Measurements from ENCODE around the gene DCP2.
"Not testable (repeated sequence)": the region's sequence is repeated elsewhere in the genome, so short reads cannot be mapped to it uniquely, and the experiment has no call there.

The DCP2 gene

DNA sequence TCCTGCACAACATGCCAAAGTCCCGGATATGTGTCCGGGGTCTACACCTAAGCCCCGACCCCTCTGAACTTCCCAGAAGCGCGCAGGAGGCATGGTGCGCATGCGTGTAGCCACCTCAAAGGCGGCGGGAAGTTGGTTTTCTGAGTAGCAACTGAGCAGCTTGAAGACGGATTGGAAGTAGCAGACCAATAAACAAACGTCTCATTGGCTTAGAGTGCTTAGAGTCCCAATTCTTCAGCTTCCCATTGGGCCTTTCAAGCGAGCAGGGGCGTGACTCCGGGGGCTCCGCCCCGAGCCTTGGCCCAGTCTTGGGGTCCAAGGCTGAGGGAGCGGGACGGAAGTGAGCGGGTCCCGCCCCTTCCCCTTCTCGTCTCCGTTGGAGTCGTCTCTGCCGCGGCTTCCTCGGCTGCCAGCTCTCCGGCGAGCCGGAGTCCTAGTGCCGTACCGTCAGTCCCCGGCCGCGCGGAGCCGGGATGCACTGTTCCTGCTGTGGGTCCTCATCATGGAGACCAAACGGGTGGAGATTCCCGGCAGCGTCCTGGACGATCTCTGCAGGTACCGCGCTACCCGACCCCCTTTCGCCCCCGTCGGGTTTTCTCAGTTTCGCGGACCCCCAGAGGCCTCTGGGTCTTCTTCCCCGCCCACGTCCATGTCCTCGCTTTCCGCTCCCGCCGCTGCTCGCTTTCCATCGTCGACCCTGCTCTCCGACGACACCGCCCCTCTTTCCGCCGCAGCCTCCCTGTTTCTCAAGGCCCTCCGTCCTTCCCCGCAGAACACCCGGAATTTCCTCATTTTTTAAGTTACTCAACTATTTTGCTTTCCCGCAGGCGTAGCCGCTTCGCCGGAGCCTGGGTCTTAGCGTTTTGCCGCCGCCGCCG is at the start of gene DCP2:
Gene DCP2 (plus strand): TSS at position 367 of the 878 bp plus-strand sequence. CDS start 136 bp downstream, at position 503.
- peak; percentile 95 for DNase-seq (ENCODE audit: low spot score)

DNA sequence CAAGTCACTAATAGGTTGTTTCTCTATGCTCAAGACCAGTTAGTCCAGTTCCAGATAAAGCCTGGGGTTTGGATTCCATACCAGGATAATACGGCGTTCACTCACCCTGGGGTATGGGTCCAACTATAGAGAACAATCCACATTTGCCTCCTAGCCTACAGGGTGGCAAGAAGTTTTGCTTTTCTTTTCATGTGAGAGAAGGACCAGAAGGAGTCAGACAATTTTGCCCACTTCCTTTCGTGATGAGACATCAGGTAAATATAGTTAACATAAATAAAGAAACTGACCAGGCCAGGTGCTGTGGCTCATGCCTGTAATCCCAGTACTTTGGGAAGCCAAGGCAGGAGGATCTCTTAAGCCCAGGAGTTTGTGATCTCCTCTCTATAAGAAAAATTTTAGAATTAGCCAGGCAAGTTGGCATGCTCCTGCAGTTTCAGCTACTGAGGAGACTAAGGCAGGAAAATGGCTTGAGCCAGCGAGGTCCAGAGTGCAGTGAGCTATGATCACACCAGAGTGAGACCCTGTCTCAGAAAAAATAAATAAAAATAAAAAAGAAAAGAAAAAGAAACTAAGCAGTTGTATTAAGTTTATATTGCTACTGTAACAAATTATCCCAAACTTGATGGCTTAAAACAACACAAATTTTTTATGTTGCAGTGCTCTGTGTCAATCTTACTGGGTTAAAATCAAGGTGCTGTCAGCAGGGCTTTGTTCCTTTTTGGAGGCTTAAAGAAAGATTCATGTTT is 47.1 kb upstream of the DCP2 start:
- no peak for DNase-seq (ENCODE audit: low spot score)

DNA sequence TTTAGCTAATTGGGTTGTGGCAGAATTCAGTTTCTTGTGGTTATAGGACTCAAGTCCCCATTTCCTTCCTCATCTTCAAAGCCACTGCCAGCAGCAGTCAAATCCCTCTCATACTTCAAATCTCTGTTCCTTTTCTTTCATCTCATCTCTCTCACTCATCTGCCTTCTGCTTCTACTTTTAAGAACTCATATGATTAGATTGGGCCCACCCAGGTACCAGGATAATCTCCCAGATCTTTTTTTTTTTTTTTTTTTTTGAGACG is 46.6 kb upstream of the DCP2 start:
- DNase-seq (ENCODE audit: low spot score): no peak

DNA sequence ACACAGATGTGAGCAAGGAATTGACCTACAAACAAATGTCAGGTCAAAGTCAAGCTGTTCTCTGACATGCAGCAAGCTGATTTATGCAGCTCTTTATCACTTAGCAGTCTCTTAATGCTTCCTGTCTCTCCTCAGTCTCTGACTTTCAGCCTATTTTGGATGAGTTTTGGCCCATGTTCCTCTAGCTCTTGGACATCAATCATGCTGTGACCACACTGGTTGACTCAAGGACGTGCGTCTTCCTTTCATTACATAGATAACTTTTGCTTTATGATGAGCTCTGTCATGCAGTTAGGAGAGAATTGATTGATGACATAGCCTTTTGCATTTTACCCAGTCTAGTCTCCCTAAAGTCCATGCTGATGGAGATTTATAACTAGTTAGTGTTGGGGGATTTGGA is 45.1 kb upstream of the DCP2 start:
- DNase-seq (ENCODE audit: low spot score): no peak

DNA sequence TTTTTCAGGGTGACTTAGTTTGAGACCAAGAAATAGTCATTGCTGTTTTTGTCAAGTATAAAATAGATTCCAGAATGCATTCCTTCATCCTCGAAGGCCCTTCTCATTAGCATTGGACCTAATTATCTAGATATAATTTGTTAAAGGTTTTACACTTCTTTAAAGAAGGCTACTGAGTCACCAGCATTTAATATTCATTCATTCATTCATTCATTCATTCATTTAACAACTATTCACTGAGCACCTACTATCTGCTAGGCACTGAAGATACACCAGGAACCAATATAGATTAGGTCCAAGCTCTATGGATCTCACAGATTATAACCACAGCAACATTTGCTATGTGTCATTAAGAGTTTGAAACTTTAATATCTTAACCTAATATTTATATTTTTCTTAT is 43.5 kb upstream of the DCP2 start:
- no peak for DNase-seq (ENCODE audit: low spot score)

DNA sequence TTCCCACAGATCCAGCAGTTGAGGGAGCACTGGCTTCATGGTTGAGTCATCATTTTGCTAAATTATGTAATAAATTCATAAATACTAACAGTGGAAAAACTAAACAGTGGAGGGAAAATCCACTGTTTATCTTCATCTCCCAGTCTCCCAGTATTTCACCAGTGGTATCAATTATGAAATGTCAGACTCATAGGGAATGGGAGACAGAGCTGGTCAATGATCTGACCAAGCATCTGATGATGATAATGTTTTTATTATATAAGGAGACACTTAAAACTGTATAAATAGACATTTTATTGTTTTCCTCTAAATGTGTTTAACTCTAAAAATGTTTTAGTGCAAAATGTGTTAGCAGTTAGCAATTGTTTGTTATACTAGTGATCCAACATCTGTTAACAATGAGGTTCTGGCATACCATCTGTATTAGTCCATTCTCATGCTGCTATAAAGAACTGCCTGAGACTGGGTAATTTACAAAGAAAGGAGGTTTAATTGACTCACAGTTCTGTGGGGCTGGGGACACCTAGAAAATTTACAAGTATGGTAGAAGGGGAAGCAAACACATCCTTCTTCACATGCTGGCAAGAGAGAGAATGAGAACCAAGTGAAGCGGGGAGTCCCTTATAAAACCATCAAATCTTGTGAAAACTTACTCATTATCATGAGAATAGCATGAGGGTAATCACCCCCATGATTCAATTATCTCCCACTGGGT is 42.8 kb upstream of the DCP2 start:
- DNase-seq (ENCODE audit: low spot score): no peak

DNA sequence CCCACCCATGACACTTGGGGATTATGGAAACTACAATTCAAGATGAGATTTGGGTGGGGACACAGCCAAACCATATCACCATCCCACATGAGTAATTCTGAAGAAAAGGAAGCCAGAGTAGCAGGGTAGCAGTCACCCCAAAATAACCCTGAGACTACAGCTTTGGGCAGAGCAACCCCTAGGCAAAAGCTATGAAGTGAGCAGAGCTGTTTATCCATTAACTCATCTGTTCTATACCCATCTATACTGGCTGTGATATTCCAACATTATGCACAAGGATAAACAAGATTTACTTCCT is 42.3 kb upstream of the DCP2 start:
- no peak for DNase-seq (ENCODE audit: low spot score)

DNA sequence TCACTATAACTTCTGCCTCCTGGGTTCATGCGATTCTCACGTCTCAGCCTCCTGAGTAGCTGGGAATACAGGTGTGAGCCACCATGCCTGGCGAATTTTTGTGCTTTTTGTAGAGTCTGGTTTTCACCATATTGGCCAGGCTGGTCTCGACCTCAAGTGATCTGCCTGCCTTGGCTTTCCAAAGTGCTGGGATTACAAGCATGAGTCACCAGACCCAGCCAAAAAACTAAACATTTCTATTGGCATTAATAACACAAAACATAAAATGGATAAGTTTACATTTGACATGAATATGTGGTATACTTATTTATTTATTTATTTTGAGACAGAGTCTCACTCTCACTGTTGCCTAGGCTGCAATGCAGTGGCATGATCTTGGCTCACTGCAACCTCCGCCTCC is 40.9 kb upstream of the DCP2 start:
- DNase-seq (ENCODE audit: low spot score): no peak

DNA sequence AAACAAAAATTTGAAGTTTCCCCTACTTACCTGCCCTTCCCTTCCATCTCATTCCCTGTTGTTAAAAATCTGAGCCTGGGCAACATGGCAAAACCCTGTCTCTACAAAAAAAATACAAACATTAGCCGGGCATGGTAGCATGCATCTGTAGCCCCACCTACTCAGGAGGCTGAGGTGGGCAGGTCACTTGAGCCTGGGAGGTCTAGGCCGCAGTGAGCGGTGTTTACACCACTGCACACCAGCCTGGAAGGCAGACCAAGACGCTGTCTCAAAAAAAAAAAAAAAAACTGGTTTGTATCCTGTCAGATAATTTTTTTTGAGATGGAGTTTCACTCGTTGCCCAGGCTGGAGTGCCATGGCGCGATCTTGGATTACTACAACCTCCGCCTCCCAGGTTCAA is 38.3 kb upstream of the DCP2 start:
- no peak for DNase-seq (ENCODE audit: low spot score)

DNA sequence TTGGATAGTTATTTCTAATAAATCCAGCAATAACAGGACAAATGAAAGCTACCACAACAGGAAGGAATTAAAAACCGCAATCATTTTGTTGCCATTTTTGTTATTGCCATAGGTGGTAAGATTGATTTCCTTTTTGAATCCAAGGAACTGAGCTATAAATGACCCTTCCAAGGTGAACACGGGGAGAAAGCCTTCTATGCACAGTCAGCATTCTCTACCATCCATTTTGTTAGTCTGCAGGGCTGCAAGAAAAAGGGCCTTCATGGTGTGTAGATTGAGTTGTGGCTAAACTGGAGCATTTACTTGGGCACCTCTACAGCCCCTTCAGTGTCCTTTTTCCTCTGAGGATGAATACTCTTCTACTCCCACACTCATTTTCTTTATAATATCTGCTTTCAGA is 35.9 kb upstream of the DCP2 start:
- no peak for DNase-seq (ENCODE audit: low spot score)

DNA sequence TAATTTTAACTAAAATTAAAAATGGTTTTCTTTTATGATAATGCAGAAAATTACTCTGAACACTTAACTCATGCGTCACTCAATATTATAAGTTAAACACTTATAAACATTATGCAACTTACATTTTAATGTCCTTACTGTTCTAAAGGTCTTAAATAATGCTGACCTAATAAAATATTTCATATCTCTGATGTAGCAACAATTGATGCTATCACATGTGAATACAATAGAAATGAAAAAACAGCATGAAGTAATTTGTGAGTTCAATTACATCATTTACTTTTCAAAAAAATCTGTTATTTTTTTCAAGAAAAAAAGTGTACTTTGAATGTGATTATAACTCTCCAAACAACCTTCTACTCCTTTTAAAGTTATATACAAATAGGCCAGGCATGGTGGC is 28.1 kb upstream of the DCP2 start:
- no peak for DNase-seq (ENCODE audit: low spot score)

DNA sequence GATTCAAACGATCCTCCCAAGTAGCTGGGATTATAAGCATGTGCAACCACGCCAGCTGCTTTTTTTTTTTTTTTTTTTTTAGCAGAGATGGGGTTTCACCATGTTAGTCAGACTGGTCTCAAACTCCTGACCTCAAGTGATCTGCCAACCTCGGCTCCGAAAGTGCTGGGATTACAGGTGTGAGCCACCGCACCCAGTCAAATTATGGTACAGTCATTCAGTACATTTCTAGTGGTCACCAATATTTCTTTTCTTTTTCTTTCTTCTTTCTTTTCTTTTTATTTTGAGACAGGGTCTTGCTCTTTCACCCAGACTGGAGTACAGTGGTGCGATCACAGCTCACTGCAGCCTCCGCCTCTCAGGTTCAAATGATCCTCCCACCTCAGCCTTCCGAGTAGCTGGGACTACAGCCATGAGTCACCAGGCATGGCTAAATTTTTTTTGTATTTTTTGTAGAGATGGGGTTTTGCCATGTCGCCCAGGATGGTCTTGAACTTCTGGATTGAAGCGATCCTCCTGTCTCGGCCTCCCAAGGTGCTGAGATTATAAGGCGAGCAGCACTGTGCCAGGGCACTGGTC is 25.4 kb upstream of the DCP2 start:
- DNase-seq (ENCODE audit: low spot score): no peak

DNA sequence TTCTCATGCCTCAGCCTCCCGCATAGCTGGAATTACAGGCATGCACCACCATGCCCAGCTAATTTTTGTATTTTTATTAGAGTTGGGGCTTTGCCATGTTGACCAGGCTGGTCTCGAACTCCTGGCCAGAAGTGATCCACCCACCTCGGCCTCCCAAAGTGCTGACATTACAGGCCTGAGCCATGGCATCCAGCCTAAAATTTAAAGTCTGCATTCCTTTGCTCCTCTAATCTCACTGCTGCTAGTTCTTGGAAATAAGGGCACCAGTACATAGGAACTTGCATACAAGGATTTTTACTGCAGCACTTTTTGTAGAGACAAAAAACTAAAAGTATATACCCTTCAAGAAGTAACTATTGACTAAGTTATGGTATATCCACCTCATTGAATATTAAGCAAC is 20.0 kb upstream of the DCP2 start:
- no peak for DNase-seq (ENCODE audit: low spot score)

DNA sequence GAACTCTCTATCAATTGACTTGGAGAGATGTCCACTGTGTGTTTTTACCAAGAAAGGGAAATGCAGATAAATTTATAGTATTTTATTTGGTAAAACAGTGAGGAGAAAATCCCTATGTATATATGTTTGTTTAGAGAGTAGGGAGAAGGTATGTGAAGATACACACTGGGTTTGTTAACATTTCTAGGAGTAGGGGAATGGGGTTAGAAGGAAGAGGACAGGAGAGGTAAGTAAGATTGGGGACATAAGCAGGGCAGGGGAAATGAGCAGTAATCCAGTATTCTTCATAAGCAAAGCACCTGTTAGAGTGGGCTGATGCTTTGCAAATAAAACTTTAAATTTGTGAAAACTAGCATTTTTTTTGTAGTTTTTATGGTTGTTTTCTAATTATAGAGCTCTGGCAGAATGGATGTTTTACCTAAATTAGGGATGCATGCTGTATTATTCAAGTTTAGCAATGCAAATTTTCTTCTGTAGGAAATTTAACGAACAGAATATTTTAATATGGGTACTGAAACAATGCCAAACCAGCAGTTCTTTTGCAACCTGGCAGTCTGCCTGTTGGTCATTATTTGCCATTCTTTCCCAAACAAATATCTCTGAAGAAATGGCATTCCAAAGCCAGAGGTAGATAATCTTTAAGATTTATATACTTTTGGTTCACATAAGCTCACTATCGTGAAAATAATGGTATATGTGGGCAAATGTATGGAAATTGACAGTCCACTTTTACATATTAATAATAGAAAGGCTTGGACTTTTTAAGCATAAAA is 19.4 kb upstream of the DCP2 start:
- no peak for DNase-seq (ENCODE audit: low spot score)

DNA sequence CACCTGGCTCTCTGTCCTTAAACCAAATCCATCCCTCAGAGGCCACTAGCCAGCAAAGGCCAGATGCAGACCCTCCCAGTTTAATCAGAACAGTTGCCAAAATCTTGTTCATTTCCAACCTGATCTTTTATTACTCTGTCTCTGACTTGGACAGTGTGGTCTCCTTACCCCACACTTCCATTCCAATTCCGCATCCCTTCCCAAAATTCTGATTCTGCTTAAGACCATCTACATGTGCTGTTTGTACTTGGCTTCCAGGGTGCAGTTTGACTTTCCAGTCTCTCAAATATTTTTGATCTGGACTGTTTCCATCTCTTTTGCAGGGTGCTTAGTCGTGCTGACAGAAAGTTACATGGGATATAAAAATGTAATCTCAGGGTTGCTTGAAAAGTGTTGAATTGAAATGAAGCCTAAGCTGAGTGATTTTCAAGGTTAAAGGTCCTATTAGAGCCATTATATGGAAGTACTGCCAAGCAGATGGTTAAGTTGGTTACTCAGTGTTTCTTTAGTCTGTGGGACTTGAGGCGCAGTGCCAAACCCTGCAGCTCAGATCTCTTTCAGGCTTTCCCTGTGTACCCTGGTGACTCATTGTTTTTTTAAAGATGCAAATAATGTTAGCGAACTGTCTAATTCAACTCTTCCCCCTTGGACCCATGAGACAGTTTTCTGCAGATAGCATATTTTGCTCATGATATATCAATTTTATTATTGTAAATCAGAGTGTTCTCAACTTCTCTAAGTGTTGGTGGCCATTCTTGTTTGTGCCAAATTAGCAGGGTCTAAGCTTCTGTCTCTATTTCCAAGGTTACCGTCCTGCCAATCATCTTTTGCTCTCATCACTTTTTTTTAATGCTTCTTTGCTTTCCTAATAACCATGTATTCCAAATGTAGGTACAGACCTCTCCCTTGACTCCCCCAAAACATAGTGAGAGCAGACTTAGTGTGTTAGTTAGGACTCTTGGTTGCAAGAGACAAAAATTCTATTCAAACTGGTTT is 18.2 kb upstream of the DCP2 start:
- DNase-seq (ENCODE audit: low spot score): no peak

DNA sequence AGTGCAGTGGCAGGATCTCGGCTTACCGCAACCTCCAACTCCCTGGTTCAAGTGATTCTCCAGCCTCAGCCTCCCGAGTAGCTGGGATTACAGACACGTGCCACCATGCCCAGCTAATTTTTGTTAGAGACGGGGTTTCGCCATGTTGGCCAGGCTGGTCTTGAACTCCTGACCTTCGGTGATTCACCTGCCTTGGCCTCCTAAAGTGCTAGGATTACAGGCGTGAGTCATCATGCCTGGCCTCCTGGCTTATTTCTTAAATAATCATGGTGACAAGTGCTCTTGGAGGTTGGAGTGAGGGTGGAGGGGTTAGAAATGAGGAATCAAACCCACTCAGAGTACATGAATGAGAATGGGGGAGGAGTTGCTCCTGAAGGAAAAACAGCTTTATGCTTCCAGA is 16.7 kb upstream of the DCP2 start:
- DNase-seq (ENCODE audit: low spot score): not testable (repeated sequence)

DNA sequence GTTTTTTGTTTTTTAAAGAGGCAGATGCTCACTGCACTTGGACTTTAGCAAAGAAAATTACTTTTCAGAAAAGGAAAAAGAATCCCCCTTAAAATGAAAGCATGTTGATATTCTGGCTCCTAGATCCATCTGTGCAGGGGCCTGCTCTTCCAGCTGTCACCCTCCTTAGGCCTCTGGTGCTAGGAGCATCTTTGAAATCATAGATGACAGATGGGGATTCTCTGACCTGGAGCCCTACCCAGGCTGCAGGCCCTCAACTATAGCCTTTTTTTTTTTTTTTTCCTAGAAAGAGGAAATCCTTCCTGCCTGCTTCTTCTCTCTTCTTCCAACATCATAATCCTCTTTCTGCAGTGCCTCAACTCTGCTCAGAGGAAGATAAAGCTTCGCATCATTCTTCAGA is 16.3 kb upstream of the DCP2 start:
- no peak for DNase-seq (ENCODE audit: low spot score)

DNA sequence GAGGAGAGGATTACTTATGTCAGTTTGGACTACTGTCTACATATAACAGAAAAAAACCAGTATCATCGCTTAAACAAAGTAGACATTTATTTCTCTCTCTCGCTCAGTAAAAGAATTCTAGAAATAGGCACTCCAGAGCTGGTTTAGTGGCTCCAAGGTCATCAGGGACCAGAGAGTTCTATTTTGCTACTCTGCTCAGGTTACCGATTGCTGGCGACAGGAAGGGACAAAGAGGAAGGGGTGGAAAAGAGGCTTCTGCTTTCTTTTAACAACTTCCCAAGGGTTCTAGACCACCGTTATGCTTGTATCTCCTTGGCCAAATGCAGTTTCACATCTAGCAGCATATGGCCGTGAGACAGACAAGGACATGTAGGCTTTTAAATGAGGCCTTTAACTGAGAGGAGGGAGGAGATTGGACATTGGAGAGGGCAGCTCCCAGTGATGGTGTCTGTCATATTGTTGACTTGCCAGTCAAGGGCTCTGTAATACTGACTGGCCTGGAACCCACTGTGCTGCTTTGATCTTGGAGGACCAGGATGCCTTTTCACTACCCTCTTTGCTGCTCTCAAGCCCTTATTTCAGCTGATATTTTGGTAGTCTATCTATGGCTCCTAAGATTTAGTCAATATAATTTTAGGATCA is 15.6 kb upstream of the DCP2 start:
- no peak for DNase-seq (ENCODE audit: low spot score)

DNA sequence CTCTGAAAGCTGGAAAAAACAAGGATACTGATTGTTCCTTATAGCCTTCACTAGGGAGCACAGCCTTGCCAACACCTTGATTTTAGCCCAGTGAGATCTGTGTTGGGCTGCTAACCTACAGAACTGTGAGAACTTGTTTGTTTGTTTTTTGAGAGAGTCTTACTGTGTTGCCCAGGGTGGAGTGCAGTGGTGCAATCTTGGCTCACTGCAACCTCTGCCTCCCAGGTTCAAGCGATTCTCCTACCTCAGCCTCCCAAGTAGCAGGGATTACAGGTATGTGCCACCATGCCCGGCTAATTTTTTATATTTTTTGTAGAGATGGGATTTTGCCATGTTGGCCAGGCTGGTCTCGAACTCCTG is 13.2 kb upstream of the DCP2 start:
- DNase-seq (ENCODE audit: low spot score): not testable (repeated sequence)

DNA sequence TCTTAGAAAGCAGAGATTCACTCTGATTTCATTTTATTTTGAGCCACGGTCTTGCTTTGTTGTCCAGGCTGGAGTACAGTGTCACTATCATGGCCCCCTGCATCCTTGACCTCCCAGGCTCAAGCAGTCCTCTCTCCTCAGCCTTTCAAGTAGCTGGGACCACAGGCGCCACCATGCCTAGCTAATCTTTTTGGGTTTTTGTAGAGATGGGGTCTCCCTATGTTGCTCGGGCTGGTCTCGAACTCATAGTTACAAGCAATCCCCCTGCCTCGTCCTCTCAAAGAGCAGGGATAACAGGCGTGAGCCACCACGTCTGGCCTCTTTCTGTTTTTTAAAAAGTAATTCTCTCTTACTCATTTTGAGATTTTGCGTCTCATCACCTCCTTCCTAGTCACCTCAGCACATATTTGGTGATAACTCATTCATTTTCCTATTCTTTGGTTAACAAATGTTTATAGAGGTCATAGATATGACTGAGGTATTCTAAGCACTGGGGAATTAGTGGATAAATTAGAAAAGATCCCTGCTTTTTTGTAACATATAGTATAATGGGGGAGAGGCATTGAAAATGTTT is 10.8 kb upstream of the DCP2 start:
- DNase-seq (ENCODE audit: low spot score): no peak

Measured in ecto neural progenitor cell (in vitro differentiated cells).